ENCODE results near the gene JCHAIN.
"Not testable (repeated sequence)": the region's sequence is repeated elsewhere in the genome, so short reads cannot be mapped to it uniquely, and the experiment has no call there.

JCHAIN gene

DNA sequence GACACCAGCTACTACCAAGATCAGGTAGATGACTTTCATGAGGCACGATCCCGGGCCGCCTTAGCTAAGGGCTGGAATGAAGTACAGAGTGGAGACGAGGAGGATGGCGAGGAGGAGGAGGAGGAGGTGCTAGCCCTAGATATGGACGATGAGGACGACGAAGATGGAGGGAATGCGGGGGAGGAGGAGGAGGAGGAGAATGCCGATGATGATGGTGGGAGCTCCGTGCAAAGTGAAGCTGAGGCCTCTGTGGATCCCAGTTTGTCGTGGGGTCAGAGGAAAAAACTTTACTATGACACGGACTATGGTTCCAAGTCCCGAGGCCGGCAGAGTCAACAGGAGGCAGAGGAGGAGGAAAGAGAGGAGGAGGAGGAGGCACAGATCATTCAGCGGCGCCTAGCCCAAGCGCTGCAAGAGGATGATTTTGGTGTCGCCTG, 22.5 kb upstream of the JCHAIN start:
- peak in 1 of 51 donors; percentile 36 for DNase-seq

DNA sequence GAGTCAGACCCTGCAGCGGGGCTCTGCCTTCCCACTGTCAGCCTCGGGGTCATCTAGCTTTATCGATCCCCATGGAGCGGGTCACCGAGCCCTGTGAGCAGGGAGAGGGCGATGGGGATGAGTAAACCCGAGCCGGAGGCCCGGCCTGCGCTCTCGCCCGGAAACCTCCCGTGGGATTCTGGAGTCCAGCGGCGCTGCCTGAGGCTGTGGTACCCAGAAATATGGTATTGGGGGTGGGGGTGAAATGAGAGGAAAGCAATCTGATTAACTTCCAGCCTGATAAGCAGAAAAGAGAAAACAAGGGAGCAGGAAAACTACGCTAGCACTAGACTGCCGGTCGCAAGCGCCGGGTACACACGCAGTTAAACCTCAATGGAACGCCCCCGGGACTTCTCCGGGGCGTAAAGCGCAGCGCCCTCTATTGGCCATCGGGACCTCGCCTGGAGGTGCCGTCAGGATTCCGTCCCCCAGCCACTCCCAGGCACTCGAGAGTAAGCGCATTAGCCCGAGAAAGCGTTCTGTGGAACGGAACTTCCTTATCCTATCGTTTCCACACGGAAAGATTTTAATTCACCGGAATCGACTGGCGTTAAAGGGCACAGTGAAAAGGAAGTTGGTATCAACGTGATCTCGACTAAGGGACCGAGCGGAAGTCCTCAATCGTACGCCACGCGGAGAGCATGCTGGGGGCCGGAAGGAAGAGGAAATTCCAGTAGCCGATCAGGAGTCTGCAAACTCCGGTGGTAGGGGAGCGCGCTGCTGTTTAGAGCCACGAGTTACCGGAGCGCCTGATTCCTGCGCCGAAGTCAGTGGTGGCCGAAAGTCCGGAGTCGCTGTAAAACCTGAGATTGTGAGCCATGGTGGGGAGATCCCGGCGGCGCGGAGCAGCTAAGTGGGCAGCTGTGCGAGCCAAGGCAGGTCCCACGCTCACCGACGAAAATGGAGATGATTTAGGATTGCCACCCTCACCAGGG, 21.8 kb upstream of the JCHAIN start, which contains the start of gene UTP3:
Gene UTP3, plus strand, starts transcription at position 712 of the 974 bp plus-strand sequence. Its CDS starts 146 bp downstream, at position 858.
- DNase-seq = peak; percentile 84 to 100 (median 94)

DNA sequence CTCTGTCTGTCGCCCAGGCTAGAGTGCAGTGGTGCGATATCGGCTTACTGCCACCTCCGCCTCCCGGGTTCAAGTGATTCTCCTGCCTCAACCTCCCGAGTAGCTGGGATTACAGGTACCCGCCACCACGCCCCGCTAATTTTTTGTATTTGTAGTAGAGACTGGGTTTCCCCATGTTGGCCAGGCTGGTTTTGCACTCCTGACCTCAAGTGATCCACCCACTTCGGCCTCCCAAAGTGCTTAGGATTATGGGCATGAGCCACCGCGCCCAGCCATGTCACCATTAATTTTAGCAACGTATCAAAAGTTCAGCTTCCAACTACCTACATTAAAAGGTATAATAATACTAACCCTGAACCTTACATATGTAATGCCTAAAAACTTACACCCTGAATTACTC, 21.1 kb upstream of the JCHAIN start:
- DNase-seq = peak in 5 of 51 donors; percentile 2 to 26 (median 5)

DNA sequence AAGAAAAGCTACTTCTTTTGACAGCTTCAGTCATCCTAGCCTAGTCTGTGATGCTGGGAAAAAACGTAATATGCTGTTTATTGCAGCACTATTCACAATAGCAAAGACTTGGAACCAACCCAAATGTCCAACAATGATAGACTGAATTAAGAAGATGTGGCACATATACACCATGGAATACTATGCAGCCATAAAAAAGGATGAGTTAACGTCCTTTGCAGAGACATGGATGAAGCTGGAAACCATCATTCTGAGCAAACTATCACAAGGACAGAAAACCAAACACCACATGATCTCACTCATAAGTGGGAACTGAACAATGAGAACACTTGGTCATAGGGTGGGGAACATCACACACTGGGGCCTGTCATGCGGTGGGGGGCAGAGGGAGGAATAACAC, 15.8 kb upstream of the JCHAIN start:
- not testable (repeated sequence) for DNase-seq

- no peak for DNase-seq
Observed at GRCh38 chr4:70681704-70682103, 15.4 kb upstream of the JCHAIN start.

DNA sequence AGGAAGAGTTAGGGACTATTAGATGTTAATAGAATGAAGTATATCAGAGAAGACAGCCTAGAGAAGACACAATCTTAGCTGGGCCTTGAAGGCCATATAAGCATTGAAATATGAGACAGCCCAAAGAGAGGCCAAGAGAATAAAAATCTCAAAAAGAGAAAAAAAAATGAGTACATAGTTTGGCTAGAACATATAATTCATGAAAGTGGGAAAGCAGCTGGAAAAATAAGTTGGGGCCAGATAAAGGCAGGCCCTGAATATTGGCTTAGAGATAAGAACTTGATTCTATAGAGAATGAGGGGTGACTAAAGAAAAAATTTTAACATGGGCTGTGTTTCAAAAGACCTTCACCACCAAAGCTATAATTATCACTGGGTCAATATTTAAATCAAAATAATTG, 14.6 kb upstream of the JCHAIN start:
- no peak for DNase-seq

GRCh38 chr4:70678383-70678999, 12.2 kb upstream of the JCHAIN start:
- DNase-seq = no peak

GRCh38 chr4:70676554-70677090, 10.3 kb upstream of the JCHAIN start:
- no peak for DNase-seq

GRCh38 chr4:70674731-70675130, 8.4 kb upstream of the JCHAIN start:
- DNase-seq = no peak

DNA sequence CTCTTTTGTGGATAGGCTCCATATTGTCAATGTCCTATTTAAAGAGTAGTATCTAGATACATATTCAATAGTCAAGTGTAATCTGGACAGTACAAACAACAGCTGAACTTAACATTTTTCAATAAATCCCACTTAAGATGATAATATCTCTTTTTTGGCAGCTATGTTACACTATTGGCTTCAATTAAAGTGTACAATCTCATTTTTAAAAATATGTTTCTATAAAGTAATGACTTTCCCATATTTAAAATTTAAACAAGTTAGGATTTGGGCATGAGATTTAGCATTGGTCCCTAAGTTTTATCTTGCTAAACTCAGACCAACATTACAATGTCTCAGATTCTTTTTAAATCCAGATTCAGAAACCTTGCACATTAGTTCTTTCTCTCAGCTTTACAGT, 7.9 kb upstream of the JCHAIN start:
- no peak for DNase-seq

GRCh38 chr4:70671091-70671490, 4.8 kb upstream of the JCHAIN start:
- DNase-seq = no peak

- no peak for DNase-seq
Observed at GRCh38 chr4:70670332-70671014, 4.2 kb upstream of the JCHAIN start.

GRCh38 chr4:70667740-70668535, 1.6 kb upstream of the JCHAIN start:
- DNase-seq = no peak

- not testable (repeated sequence) for DNase-seq
Observed at GRCh38 chr4:70661309-70661922, 4.9 kb downstream of the JCHAIN start.

DNA sequence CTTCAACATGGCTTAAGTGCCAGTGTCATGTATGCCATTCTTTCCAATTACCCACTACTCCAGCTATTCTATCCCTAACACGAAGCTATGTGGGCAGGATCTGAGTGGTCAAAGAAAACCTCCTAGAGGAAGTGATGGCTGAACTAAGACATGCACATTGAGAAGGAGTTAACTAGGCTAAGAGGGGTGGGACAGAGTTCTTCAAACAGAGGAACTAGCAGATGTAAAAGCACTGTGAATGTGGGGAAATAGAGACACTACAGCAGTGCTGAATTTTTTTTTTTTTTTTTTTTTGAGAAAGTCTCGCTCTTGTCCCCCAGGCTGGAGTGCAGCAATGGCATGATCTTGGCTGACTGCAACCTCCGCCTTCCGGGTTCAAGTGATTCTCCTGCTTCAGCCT, 6.2 kb downstream of the JCHAIN start:
- DNase-seq = no peak

DNA sequence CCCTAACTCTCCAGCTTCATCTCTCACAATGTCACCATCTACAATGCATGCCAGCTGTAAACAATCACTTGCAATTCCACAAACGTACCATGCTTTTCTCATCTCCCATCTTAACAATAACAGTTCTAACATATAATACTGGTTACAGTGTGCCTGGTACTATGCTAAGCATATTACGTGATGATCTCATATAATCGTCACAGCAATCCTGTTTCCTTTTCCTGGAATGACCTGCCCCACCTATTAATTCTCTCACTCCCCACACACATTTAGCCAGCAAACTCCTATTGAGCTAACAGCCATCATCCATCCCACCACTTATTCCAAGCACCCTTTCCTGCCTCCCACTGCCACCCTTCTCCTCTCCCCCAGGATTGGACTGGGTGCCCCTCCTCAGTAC, 7.9 kb downstream of the JCHAIN start:
- no peak for DNase-seq

DNA sequence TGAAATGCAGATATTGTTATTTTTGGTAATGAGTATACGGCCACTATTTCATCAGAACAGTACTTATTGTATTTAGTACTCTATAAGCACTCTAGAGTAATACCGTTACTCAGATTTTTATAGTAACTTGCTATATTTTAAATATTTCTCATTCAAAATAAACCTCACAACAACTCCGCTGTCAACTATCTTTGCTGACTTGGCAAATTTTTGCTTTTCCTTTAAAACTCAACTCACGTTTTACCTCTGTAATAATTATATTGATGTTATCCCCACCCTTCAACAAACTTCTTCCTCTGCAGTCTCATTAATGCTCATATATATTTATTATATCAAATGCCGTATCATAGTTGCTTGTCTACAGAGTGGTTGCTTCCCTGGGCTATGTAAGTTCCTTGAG, 9.0 kb downstream of the JCHAIN start:
- no peak for DNase-seq

- no peak for DNase-seq
Observed at GRCh38 chr4:70654605-70655011, 11.7 kb downstream of the JCHAIN start.

DNA sequence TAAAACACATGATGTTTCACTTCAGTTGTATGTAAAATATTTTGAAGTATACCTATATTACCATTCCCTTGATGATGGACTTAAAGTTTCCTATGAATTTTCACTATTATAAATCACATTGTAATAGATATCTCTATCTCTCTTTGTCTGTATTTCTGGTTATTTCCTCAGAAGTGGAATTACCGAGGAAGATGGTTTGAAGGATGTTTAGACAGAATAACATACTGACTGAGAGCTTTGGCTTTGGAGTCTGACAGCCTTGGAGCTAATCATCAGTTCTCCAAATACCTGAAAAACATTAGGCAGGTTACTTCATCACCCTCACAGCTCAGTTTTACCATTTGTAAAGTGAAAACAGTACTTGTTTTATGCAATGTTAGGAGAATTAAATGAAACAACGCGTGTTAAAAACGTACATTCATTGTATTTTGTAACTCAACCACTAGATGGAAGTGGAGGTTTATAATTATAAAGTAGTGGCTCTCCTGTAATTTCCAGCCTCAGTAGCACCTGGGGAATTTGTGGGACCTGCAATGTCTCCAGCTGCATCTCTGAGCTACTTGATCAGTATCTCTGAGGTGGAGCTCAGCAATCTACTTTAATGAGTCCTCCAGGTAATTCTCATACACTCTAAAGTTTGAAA, 14.3 kb downstream of the JCHAIN start:
- peak in 1 of 51 donors; percentile 1 for DNase-seq

GRCh38 chr4:70650741-70651140, 15.6 kb downstream of the JCHAIN start:
- DNase-seq = not testable (repeated sequence)

Data from hypothalamus (tissue), 51 donors.